ENCODE measurements around the gene NEK8. TPM values are rescaled to one million over a fixed set of nuclear protein-coding genes. Genes with fewer than 3 reads are reported as not detected.

Gene NEK8
- 1 to 10 TPM; 3.6 to 3.9 TPM for total RNA-seq

DNA sequence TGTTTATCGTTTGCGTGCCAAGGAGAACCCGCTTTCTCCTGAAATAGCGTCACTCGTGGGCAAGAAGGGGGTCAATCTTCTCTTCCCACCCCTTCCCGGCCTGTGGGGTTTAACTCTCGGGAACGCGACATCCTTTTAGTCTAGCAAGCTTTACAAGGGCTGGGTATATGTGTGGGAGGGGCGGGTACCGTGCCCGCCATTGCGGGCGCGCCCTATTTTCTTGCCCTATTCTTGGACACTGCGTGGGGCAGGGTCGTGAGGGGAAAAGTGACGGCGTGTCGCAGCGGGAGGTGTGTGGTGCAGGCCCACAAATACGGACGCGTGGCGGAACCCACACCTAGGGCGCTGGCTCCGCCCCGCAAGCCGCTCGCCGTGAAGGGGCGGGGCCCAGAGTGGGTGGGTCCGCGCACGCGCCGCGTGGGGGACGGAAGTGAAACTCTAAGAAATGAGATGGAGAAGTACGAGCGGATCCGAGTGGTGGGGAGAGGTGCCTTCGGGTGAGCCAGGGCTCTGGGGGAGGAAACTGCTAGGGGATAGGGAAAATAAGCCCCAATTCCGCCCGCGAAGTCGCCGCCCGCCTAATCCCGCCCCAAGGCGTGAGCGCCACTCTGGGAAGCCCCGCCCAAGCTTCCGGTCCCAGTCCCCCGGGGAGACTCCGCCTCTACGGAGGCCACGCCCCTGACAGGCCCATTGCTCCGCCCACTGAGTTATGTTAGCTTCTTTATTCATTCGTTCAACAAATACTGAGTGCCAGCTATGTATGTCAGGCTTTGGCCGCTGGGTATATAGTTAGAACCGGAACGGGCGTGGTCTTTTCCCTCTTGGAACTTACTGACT, at the start of gene NEK8:
Gene NEK8, plus strand, starts transcription at position 425 of the 837 bp plus-strand sequence. Its CDS starts 26 bp downstream, at position 451.
- TF ChIP-seq, protein P1, sequence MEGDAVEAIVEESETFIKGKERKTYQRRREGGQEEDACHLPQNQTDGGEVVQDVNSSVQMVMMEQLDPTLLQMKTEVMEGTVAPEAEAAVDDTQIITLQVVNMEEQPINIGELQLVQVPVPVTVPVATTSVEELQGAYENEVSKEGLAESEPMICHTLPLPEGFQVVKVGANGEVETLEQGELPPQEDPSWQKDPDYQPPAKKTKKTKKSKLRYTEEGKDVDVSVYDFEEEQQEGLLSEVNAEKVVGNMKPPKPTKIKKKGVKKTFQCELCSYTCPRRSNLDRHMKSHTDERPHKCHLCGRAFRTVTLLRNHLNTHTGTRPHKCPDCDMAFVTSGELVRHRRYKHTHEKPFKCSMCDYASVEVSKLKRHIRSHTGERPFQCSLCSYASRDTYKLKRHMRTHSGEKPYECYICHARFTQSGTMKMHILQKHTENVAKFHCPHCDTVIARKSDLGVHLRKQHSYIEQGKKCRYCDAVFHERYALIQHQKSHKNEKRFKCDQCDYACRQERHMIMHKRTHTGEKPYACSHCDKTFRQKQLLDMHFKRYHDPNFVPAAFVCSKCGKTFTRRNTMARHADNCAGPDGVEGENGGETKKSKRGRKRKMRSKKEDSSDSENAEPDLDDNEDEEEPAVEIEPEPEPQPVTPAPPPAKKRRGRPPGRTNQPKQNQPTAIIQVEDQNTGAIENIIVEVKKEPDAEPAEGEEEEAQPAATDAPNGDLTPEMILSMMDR (IDR thresholded peaks at IDR 0.05) = no peak
- no peaks in the 10 kb centered on the region for H3K9me3 Mint-ChIP-seq
- H3K4me1 Mint-ChIP-seq (ENCODE audit: low read depth) = peaks cover 29% of the 10 kb centered on the region
- ChIA-PET CTCF (interaction anchor here (0.9 to 13.9 kb wide), 16 partner anchors 9 to 388 kb away, joined by 3 to 609 read pairs (median 16); partner anchors contain the start of genes BLTP2, DHRS13, PHF12 and PROCA1), POLR2A (interaction anchor here (0.7 to 11.5 kb wide), 10 partner anchors 9 to 224 kb away, joined by 3 to 480 read pairs (median 8); partner anchors contain the start of genes DHRS13, FLOT2, PHF12 and PROCA1)
- H3K27ac Mint-ChIP-seq = peak within 1 kb of the TSS; percentile 99
- peak within 1 kb of the TSS; percentile 100 for H3K4me3 Mint-ChIP-seq
- H3K36me3 Mint-ChIP-seq (ENCODE audit: low read depth) = peaks cover 24% of the 10 kb centered on the region
- DNase-seq (peak; percentile 100), ATAC-seq (peak; percentile 61)
- no peaks in the 10 kb centered on the region for H3K27me3 Mint-ChIP-seq
- intact Hi-C loops (cut with micrococcal nuclease) = loop anchor here (5.0 kb wide), 3 partner anchors 34 to 174 kb away; partner anchors contain the start of gene DHRS13

DNA sequence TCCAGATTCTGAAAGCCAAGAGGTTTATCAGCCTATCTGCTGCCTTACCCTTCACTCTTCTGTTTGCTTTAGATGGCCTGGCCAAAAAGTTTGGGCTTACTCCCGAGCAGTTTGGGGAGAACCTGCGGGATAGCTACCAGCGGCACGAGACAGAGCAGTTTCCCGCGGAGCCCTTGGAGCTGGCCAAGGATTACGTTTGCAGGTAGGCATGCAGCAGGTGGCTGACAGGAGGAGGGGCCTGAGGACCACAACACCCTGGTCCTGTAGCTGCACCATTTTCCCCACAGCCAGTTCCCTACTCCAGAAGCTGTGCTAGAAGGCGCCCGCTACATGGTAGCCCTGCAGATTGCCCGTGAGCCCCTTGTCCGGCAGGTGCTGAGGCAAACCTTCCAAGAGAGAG, 45.9 kb upstream of the NEK8 start:
- ATAC-seq (no peak), DNase-seq (no peak)
- intact Hi-C loops (cut with micrococcal nuclease) = no loop called here
- CTCF ChIA-PET = interaction anchor here (0.6 to 1.2 kb wide), 3 partner anchors 34 to 67 kb away, joined by 3 to 4 read pairs (median 3); no protein-coding TSS in a partner anchor
- Mint-ChIP-seq H3K27me3 (no peaks in the 10 kb centered on the region), H3K36me3 (ENCODE audit: low read depth) (peaks cover 55% of the 10 kb centered on the region), H3K27ac (no peak overlapping the region), H3K9me3 (no peaks in the 10 kb centered on the region), H3K4me3 (no peak overlapping the region), H3K4me1 (ENCODE audit: low read depth) (no peaks in the 10 kb centered on the region)
- TF ChIP-seq, protein P1 (IDR thresholded peaks at IDR 0.05) = no peak
- POLR2A ChIA-PET = interaction anchor here (0.7 to 1.0 kb wide), 4 partner anchors 9 to 27 kb away, joined by 3 to 4 read pairs (median 4); no protein-coding TSS in a partner anchor

DNA sequence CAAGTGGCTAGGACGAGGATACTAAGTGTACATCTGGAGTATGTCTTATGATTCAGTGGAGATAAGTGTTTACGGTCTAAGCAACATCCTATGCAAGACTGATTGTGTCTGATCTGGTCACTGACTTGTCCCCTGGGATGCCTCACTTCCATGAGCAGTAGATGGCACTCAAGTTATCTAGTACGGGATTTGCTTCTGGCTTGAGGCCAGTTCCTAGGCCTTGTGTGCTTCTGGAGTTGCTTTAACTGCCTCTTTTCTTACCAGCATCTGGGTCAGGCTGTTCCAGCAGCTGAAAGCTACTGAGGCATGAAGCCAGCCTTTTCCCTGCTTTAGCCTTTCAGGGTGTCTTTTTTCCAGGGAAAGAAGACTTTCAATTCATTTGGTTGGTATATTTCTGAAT, 43.6 kb upstream of the NEK8 start:
- CTCF ChIA-PET = no interaction called here
- Mint-ChIP-seq H3K4me3 (no peak overlapping the region), H3K36me3 (ENCODE audit: low read depth) (peaks cover 64% of the 10 kb centered on the region), H3K27ac (no peak overlapping the region), H3K9me3 (no peaks in the 10 kb centered on the region), H3K27me3 (no peaks in the 10 kb centered on the region), H3K4me1 (ENCODE audit: low read depth) (no peaks in the 10 kb centered on the region)
- intact Hi-C loops (cut with micrococcal nuclease) = no loop called here
- no peak for ATAC-seq
- TF ChIP-seq, protein P1 (IDR thresholded peaks at IDR 0.05) = no peak
- DNase-seq = no peak
- POLR2A ChIA-PET = no interaction called here

DNA sequence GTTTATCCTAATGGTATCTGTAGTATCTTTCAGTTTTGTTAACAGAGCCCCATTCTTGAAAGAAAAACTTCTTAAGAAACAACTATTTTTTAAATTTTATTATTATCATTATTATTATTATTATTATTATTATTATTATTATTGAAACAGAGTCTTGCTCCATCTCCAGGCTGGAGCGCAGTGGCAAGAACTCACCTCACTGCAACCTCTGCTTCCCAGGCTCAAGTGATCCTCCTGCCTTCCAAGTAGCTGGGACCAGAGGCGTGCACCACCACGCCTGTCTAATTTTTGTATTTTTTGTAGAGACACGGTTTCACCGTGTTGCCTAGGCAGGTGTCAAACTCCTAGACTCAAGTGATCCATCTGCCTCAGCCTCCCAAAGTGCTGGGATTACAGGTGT, 43.2 kb upstream of the NEK8 start:
- Mint-ChIP-seq H3K27ac (no peak overlapping the region), H3K27me3 (no peaks in the 10 kb centered on the region), H3K36me3 (ENCODE audit: low read depth) (peaks cover 68% of the 10 kb centered on the region), H3K4me3 (no peak overlapping the region), H3K9me3 (no peaks in the 10 kb centered on the region), H3K4me1 (ENCODE audit: low read depth) (no peaks in the 10 kb centered on the region)
- POLR2A ChIA-PET = no interaction called here
- no peak for ATAC-seq
- CTCF ChIA-PET = interaction anchor here (1.3 kb wide), 1 partner anchor 26 kb away, joined by 3 read pairs; the partner anchor contains the start of gene PROCA1
- TF ChIP-seq, protein P1 (IDR thresholded peaks at IDR 0.05) = no peak
- intact Hi-C loops (cut with micrococcal nuclease) = no loop called here
- no peak for DNase-seq

DNA sequence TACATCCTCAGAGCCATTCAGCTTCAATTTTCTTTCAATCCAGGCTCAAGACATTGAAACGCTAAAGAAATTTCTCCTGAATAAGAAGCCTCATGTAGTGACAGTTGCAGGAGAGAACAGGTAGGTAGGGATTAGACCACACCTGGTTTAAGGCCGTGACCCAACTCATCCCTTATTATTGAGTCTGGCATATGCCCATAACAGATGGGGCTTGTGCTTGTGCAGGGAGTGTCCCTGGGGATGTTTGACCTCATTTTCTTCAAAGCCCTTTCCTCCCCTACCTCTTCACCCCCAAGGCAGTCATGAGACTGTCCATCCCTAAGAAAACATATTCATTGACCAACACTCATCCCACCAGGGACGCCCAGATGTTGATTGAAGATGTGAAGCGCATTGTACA, 42.3 kb upstream of the NEK8 start:
- TF ChIP-seq, protein P1 (IDR thresholded peaks at IDR 0.05) = no peak
- no peak overlapping the region for H3K4me3 Mint-ChIP-seq
- H3K27ac Mint-ChIP-seq = no peak overlapping the region
- H3K36me3 Mint-ChIP-seq (ENCODE audit: low read depth) = peaks cover 72% of the 10 kb centered on the region
- ATAC-seq (no peak), DNase-seq (no peak)
- POLR2A ChIA-PET = interaction anchor here (0.6 kb wide), 1 partner anchor 10 kb away, joined by 3 read pairs; no protein-coding TSS in a partner anchor
- no peaks in the 10 kb centered on the region for H3K4me1 Mint-ChIP-seq (ENCODE audit: low read depth)
- CTCF ChIA-PET = interaction anchor here (1.3 kb wide), 1 partner anchor 25 kb away, joined by 3 read pairs; the partner anchor contains the start of gene PROCA1
- intact Hi-C loops (cut with micrococcal nuclease) = no loop called here
- H3K9me3 Mint-ChIP-seq = no peaks in the 10 kb centered on the region
- no peaks in the 10 kb centered on the region for H3K27me3 Mint-ChIP-seq
